Ovary (tissue), 9 donors: ENCODE measurements around the gene PGP. TPM values are rescaled to one million over a fixed set of nuclear protein-coding genes. Genes with fewer than 3 reads are reported as not detected.

Experiments used
- DNase-seq, 5 donors: peaks; one replicate each; pipeline ENCODE4 v3.0.0-alpha.2; 2019 to 2020
- H3K27ac ChIP-seq, 2 donors: fragments of 200-600 bp; one replicate each; pipeline versions ENCODE4 v1.5.1 to v1.8.0; 2019 to 2022
- H3K27me3 ChIP-seq: fragments of 200-600 bp; one replicate; pipeline ENCODE4 v1.8.0; 2022
- H3K36me3 ChIP-seq: fragments of 200-600 bp; sonication (generic); one replicate; pipeline ENCODE4 v1.5.1; 2019
- H3K4me1 ChIP-seq: one replicate; pipeline ENCODE4 v1.8.1; 2013; ENCODE audit warnings: mild to moderate bottlenecking, moderate library complexity; ENCODE audit not compliant: insufficient read depth
- H3K4me3 ChIP-seq: fragments of 200-600 bp; sonication (generic); one replicate; pipeline ENCODE4 v1.5.1; 2017
- H3K9me3 ChIP-seq, 2 donors: fragments of 200-600 bp in 1 of 2; sonication (generic) in 1 of 2; one replicate each; pipeline versions ENCODE4 v1.5.1 to v1.8.1; 2013 to 2019; ENCODE audit warnings: mild to moderate bottlenecking in 1 of 2, moderate library complexity in 1 of 2
- CTCF ChIP-seq, 3 donors: fragments of 450-650 bp in 2 of 3; fragments of 200-600 bp in 1 of 3; IDR thresholded peaks; one replicate each; pipeline versions ENCODE4 v1.5.1 to v1.8.0; 2016 to 2022; ENCODE audit warnings: antibody characterized with exemption in 3 of 3, mild to moderate bottlenecking in 1 of 3
- EP300 ChIP-seq: sonication (generic); formaldehyde crosslinking; IDR thresholded peaks from one replicate; pipeline ENCODE4 v1.6.1; 2017; ENCODE audit warnings: antibody characterized with exemption
- POLR2A ChIP-seq: fragments of 450-650 bp; IDR thresholded peaks from one replicate; pipeline ENCODE4 v1.6.1; 2017; ENCODE audit warnings: antibody characterized with exemption, mild to moderate bottlenecking, moderate library complexity
- WGBS, 3 donors: extraction: QIAGEN DNeasy Blood & Tissue Kit in 1 of 3; methylation state at CpG; one replicate each; pipeline versions ENCODE4 v1.1.5 to v1.1.7; 2013 to 2017; 5-methylcytosine and 5-hydroxymethylcytosine counted together
- intact Hi-C, 4 donors: fragments of 100-400 bp; cut with DNase I; formaldehyde crosslinking; loops; one replicate each; pipeline versions ENCODE4 v1.11.0 to v1.15.1; 2022 to 2023
- polyA plus RNA-seq, 2 donors: library from polyadenylated mRNA; stranded (reverse); fragments of 200-250 nt in 1 of 2; fragments of 350-450 nt in 1 of 2; fragmentation: Illumina TruSeq in 1 of 2; extraction: RNeasy Lipid Tissue Mini Kit (QIAGEN cat#74804) in 1 of 2; gene quantifications; one replicate each; pipeline ENCODE4 v1.2.3, GENCODE V29; 2013 to 2014
- total RNA-seq, 7 donors: library from RNA; depleted of rRNA in 2 of 7; stranded (reverse); fragments of >200 nt in 2 of 7; fragmentation: NEBNext Ultra II Directional in 3 of 7; extraction: Animal tissue kit (Norgen Biotek cat#: 25700) in 3 of 7; gene quantifications; one replicate each; pipeline versions ENCODE4 v1.1.0 to v1.2.4, GENCODE V29; 2016 to 2023
- donor health status: DM: no; HTN: no; CAD: no; lungs with moderate emphysema.
- donor health status: DM: no; HTN: no; CAD: no.
- donor health status: Bipolar disorder and iron deficiency.
- donor health status: DM: yes; HTN: yes; CAD: no.
- donor health status: DM: no; HTN: no; CAD: no.
- donor health status: DM: yes; HTN: yes; CAD: no.

PGP gene
- total and polyA plus RNA-seq, 9 donors = 2.5 to 12.3 (median 6.9) TPM

- no peaks in the 10 kb centered on the region for H3K36me3 ChIP-seq
- H3K4me3 ChIP-seq = no peak overlapping the region
- H3K27me3 ChIP-seq = no peaks in the 10 kb centered on the region
- WGBS, 3 donors = 82 to 86% (median 84%) methylated on average over 42 to 47 of the region's 47 CpGs
- intact Hi-C loops = no loop called here
- TF ChIP-seq CTCF (IDR thresholded peaks at IDR 0.05) = no peak
- TF ChIP-seq EP300 = no peak
- TF ChIP-seq POLR2A = no peak
- no peak for DNase-seq
- no peak overlapping the region for H3K27ac ChIP-seq
- no peaks in the 10 kb centered on the region for H3K4me1 ChIP-seq
- H3K9me3 ChIP-seq = no peaks in the 10 kb centered on the region
Measured at GRCh38 chr16:2170587-2171435, 43.8 kb downstream of the PGP start.

GRCh38 chr16:2170080-2170479, 44.6 kb downstream of the PGP start:
- intact Hi-C loops = no loop called here
- no peak overlapping the region for H3K27ac ChIP-seq
- 79 to 90% (median 86%) methylated on average over 14 to 18 of the region's 18 CpGs for WGBS, 3 donors
- H3K4me1 ChIP-seq = no peaks in the 10 kb centered on the region
- no peak overlapping the region for H3K4me3 ChIP-seq
- H3K9me3 ChIP-seq = no peaks in the 10 kb centered on the region
- H3K36me3 ChIP-seq = no peaks in the 10 kb centered on the region
- H3K27me3 ChIP-seq = no peaks in the 10 kb centered on the region
- DNase-seq = no peak
- no peak for TF ChIP-seq EP300
- no peak for TF ChIP-seq CTCF (IDR thresholded peaks at IDR 0.05)
- TF ChIP-seq POLR2A = no peak

GRCh38 chr16:2167068-2167638, 47.5 kb downstream of the PGP start:
- Histone ChIP-seq H3K27ac (no peak overlapping the region), H3K4me1 (no peaks in the 10 kb centered on the region), H3K36me3 (no peaks in the 10 kb centered on the region), H3K27me3 (no peaks in the 10 kb centered on the region), H3K9me3 (no peaks in the 10 kb centered on the region), H3K4me3 (no peak overlapping the region)
- TF ChIP-seq CTCF (IDR thresholded peaks at IDR 0.05) (no peak), POLR2A (no peak), EP300 (no peak)
- WGBS, 3 donors = 81 to 84% (median 83%) methylated on average over 18 of the region's 18 CpGs
- intact Hi-C loops = no loop called here
- DNase-seq = no peak

GRCh38 chr16:2166263-2167067, 48.2 kb downstream of the PGP start:
- no peaks in the 10 kb centered on the region for H3K27me3 ChIP-seq
- no peaks in the 10 kb centered on the region for H3K36me3 ChIP-seq
- intact Hi-C loops = no loop called here
- H3K9me3 ChIP-seq = no peaks in the 10 kb centered on the region
- DNase-seq = no peak
- 83 to 87% (median 83%) methylated on average over 17 of the region's 17 CpGs for WGBS, 3 donors
- H3K4me3 ChIP-seq = no peak overlapping the region
- TF ChIP-seq POLR2A (no peak), CTCF (IDR thresholded peaks at IDR 0.05) (no peak), EP300 (no peak)
- H3K4me1 ChIP-seq = no peaks in the 10 kb centered on the region
- H3K27ac ChIP-seq = no peak overlapping the region
